SHP77 treated with DMSO at 0.1 percent for 48 hours (cell line): ENCODE results near the gene BATF3.
"Not testable (repeated sequence)": the region's sequence is repeated elsewhere in the genome, so short reads cannot be mapped to it uniquely, and the experiment has no call there.

ENCODE experiments used
- DNase-seq: peaks from one replicate; lab custom pipeline; 2025; lab: John Stamatoyannopoulos, UW

Gene BATF3

DNA sequence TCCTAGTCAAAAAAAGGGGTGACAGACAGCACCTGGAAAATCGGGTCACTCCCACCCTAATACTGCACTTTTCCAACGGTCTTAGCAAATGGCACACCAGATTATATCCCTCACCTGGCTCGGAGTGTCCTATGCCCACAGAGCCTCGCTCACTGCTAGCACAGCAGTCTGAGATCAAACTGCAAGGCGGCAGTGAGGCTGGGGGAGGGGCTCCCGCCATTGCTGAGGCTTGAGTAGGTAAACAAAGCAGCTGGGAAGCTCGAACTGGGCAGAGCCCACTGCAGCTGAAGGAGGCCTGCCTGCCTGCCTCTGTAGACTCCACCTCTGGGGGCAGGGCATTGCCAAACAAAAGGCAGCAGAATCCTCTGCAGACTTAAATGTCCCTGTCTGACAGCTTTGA is 41.4 kb downstream of the BATF3 start:
- DNase-seq: not testable (repeated sequence)

DNA sequence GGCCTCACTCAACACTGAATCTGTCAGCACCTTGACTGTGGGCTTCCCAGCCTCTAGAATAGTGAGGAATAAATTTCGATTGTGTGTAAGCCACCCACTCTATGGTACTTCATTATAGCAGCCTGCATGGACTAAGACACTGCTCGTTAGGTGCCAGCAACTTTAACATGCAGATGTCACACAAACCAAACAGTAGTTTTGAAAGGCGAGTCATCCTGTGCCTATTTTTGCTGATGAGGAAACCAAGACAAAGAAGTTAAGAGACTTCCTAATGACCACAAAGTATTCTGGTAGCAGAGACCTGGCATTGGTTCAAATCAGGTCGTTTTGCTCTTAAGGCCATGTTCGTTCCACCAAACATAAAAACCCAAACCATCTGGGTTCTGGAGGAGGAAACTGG is 42.9 kb downstream of the BATF3 start:
- no peak for DNase-seq

- no peak for DNase-seq
Measured at GRCh38 chr1:212655668-212656440, 43.8 kb downstream of the BATF3 start.

- no peak for DNase-seq
Measured at GRCh38 chr1:212652609-212653008, 47.0 kb downstream of the BATF3 start.

GRCh38 chr1:212651977-212652376 is 47.7 kb downstream of the BATF3 start:
- no peak for DNase-seq

DNA sequence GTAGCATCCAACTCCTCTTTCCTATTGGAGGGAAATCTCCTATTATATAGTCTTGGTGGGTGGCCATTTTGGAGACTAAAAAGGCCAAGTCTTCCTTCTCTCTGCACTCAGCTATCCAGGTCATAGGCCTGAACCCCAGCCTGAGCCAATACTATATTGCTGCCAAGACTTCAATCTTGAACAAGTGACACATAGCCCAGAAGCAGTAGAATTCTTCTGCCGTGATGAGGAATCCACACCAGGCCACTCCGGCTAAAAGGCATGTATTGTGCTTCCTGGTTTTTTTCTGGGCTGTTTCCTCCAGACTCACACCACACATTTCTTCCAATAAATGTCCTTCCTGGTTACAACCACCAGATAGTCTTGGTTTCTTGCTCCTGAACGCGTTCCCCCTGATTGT is 48.1 kb downstream of the BATF3 start:
- DNase-seq: no peak

- DNase-seq: no peak
Measured at GRCh38 chr1:212650228-212650627, 49.4 kb downstream of the BATF3 start.

GRCh38 chr1:212649020-212649419 is 50.6 kb downstream of the BATF3 start:
- no peak for DNase-seq

DNA sequence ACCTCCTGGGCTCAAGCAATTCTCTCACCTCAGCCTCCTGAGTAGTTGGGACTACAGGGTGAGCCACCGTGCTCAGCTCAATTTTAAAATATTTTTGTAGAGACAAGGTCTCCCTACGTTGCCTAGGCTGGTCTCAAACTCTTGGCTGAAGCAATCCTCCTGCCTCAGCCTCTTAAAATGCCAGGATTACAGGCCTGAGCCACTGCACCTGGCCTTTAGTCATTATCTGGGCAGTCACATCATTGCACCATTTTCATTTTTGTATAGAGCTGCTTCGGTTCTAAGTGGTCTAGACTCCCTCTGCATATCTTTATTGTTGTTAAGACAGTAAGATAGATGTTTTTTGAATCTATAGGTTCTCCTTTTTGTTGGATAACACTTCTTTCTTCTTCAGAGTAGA is 51.2 kb downstream of the BATF3 start:
- no peak for DNase-seq

- no peak for DNase-seq
Measured at GRCh38 chr1:212647004-212647403, 52.6 kb downstream of the BATF3 start.

GRCh38 chr1:212646588-212646987 is 53.1 kb downstream of the BATF3 start:
- no peak for DNase-seq

- DNase-seq: no peak
Measured at GRCh38 chr1:212645546-212646543, 53.8 kb downstream of the BATF3 start.

DNA sequence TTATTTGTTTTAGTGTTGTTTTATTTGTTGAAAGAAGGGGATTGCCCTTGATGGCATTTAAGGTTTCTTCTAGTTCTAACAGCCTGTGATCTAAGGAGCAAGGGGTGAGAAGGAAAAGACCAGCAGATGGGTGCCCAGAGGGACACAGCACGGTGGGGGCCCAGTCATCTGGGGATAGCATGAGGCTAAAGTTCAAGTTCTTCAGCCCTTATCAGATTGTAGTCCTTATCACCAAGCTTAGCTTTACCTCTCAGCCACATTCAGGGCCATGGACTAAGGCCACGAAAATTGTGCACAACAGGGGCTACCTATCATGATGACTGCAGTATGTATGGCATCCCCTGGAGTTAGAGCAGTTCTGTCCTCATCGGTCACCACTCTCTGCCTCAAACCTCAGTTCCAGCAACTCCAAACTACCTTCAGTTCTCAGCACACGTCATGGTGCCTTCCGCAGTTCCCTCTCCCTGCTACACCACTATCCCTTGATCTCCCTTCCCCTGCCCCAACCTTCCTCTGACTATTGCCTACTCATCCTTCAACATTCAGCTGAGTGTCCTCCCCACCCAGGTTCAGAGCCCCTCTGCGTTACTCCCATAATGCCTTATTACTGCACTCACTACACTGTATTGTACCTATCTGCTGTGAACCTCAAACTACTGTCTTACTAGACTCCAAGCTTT is 54.6 kb downstream of the BATF3 start:
- DNase-seq: no peak

DNA sequence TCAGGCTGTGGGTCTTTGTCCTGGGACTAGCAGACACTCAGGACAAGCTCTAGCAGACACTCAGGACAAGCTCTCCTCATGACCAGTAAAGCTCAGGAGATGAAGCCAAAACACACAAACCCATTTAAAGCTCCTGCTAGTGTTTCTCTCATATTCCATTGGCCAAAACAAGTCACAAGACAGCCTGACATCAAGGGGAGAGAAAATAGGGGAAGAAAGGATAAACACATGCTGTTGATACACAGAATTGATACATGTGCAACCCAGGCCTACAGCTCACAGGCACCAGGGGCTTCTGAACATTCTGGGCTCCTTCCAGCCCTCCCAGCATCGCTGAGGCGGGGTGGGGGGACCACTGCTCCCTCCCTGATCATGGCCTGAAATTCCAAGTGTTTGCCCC is 55.8 kb downstream of the BATF3 start:
- DNase-seq: no peak

DNA sequence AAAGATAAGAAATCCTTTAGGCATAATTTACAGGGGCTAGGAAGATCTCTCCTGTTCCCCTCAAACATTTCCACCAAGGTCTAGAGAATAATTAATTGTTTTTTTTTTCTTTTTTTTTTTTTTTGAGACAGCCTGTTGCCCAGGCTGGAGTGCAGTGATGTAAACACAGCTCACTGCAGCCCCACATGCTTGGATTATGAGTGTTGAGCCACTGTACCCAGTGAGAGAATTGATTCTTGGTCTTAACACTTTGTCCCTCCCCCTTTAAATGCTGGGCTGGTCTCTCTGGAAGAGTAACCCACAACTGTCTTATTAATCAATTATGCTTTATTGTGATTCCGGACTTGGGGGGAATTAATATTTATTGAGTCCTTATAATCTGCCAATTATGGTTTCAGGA is 57.7 kb downstream of the BATF3 start:
- no peak for DNase-seq

DNA sequence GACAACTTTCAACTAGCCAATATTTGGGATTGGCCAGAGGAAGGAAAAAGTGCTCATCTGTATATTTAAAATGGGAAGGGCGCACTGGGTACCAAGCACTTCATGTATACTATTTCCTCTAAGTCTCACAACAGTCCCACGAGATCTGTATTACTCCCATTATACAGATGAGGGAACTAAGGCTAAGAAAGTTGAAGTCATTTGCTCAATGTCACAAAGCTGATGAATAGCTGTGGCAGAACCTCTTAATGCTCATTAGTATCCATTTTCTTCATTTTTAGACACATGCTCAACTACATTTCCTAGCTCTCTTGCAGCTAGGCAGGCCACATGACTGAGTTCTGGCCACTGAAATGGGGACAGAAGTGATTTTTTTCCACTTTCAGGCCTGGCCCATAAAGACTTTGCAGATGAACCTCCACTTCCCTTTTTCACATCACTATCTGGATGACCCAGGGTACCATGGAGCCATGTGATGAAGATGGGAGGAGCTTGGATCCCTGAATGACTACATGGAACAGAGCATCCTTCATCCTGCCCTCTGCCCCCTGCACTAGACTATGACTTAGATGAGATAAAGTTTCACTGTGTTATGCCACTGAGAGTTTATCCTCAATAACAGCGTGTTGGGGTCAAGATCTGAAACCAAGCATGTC is 59.3 kb downstream of the BATF3 start:
- no peak for DNase-seq

GRCh38 chr1:212639524-212639923 is 60.1 kb downstream of the BATF3 start:
- DNase-seq: not testable (repeated sequence)

- DNase-seq: no peak
Measured at GRCh38 chr1:212638492-212639151, 61.0 kb downstream of the BATF3 start.

GRCh38 chr1:212637902-212638301 is 61.7 kb downstream of the BATF3 start:
- no peak for DNase-seq
